Measurements from ENCODE around the gene SLC32A1.
A peak's percentile ranks its signal among the peaks of the same experiment; 100 is the strongest.

SLC32A1 gene

DNA sequence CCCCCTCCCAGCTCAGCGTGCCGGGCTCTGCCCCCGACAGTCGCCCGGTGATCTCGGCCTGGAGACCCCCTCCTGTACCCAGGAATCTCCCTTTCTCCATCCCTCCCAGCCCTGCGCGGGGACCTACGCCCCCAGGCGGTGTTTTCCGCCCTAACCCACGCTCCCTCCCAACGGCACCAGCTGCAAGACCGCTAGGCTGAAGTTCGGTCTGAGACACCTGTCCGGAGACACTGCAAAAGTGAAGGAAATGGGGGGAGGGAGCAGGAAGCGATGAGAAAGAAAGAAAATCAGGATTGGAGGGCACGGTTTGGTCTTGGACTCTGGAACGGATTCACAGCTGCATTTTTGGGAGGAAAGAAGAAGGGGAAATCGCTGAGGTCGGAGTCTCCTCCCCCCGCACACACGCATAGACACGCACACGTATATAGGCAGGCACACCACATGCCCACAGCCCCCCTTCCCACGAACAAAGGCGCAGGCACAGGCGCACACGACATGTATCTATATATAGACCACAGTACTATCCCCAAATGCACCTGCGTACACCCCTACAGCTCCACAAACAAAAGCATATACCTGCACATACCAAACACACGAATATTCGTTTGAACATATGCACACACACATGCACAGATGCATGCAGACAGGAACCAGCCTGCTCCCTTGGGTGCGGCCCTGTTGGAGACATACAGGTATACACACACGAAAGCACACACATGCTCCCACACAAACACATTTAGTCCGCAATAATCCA, 1.0 kb downstream of the SLC32A1 start:
- DNase-seq (ENCODE audit: low read depth): no peak
- no peak for TF ChIP-seq CTCF (IDR thresholded peaks at IDR 0.05; ENCODE audit: insufficient read depth, low read depth, low read length, missing control alignments)
- no peak overlapping the region for H3K4me3 ChIP-seq (ENCODE audit: low read length)

- DNase-seq (ENCODE audit: low read depth): peak; percentile 36
- peak; percentile 47 for TF ChIP-seq CTCF (IDR thresholded peaks at IDR 0.05; ENCODE audit: insufficient read depth, low read depth, low read length, missing control alignments)
- H3K4me3 ChIP-seq (ENCODE audit: low read length): no peak overlapping the region
Observed at GRCh38 chr20:38725931-38726803, 1.9 kb downstream of the SLC32A1 start.

DNA sequence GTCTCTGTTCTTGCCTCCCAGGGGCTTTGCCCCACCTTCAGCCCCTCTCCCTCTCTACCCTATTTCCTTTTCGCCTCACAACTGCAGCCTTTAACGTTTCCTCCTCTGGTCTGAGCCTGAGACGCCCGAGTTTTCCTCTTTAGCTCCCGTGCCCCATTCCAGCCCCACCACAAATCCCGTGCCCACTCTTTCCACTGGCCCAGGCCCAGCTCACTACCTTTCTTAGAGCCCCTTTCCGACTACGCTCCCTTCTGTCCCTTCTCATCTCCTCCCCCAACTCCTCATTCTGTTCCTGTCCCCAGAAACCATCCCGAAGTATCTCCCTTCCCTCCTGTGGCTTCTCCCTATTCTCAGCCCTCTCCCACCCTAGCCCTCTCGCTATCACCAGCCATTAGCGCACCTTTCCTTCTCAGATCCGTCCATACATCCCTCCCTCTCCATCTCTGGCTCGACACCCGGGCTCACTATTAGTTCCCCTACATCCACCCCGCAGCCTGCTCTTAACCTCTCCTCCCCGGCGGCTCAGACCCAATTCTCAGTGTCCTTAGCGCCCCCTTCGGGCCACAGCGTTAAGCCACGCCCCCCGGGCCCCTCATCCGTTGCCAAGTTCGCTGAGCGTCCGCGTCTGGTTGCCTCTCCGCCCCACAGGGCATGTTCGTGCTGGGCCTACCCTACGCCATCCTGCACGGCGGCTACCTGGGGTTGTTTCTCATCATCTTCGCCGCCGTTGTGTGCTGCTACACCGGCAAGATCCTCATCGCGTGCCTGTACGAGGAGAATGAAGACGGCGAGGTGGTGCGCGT, 2.7 kb downstream of the SLC32A1 start:
- TF ChIP-seq CTCF (IDR thresholded peaks at IDR 0.05; ENCODE audit: insufficient read depth, low read depth, low read length, missing control alignments): no peak
- H3K4me3 ChIP-seq (ENCODE audit: low read length): no peak overlapping the region
- no peak for DNase-seq (ENCODE audit: low read depth)

DNA sequence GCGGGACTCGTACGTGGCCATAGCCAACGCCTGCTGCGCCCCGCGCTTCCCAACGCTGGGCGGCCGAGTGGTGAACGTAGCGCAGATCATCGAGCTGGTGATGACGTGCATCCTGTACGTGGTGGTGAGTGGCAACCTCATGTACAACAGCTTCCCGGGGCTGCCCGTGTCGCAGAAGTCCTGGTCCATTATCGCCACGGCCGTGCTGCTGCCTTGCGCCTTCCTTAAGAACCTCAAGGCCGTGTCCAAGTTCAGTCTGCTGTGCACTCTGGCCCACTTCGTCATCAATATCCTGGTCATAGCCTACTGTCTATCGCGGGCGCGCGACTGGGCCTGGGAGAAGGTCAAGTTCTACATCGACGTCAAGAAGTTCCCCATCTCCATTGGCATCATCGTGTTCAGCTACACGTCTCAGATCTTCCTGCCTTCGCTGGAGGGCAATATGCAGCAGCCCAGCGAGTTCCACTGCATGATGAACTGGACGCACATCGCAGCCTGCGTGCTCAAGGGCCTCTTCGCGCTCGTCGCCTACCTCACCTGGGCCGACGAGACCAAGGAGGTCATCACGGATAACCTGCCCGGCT, 3.4 kb downstream of the SLC32A1 start:
- TF ChIP-seq CTCF (IDR thresholded peaks at IDR 0.05; ENCODE audit: insufficient read depth, low read depth, low read length, missing control alignments): no peak
- H3K4me3 ChIP-seq (ENCODE audit: low read length): no peak overlapping the region
- DNase-seq (ENCODE audit: low read depth): no peak

DNA sequence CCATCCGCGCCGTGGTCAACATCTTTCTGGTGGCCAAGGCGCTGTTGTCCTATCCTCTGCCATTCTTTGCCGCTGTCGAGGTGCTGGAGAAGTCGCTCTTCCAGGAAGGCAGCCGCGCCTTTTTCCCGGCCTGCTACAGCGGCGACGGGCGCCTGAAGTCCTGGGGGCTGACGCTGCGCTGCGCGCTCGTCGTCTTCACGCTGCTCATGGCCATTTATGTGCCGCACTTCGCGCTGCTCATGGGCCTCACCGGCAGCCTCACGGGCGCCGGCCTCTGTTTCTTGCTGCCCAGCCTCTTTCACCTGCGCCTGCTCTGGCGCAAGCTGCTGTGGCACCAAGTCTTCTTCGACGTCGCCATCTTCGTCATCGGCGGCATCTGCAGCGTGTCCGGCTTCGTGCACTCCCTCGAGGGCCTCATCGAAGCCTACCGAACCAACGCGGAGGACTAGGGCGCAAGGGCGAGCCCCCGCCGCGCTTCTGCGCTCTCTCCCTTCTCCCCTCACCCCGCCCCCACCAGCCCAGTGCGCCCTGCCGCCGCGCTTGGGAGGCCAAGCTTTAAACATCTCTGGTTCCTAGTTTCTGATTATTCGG, 4.0 kb downstream of the SLC32A1 start:
- no peak for TF ChIP-seq CTCF (IDR thresholded peaks at IDR 0.05; ENCODE audit: insufficient read depth, low read depth, low read length, missing control alignments)
- H3K4me3 ChIP-seq (ENCODE audit: low read length): no peak overlapping the region
- DNase-seq (ENCODE audit: low read depth): no peak
